Activated CD4-positive, CD25-positive, alpha-beta regulatory T cell treated with anti-CD3 and anti-CD28 coated beads, Interleukin-2, amount 50 U/mL, for 24 hours (primary cell): Measurements from ENCODE around the gene EXOG.
A peak's percentile ranks its signal among the peaks of the same experiment; 100 is the strongest.
"Not testable (repeated sequence)": the region's sequence is repeated elsewhere in the genome, so short reads cannot be mapped to it uniquely, and the experiment has no call there.

Experiments used
- ATAC-seq, 2 donors: fragments of 150-1000 bp; cut with Tn5 transposase; one replicate each; pipeline ENCODE4 v1.10.0; 2021; ENCODE audit warnings: mild to moderate bottlenecking in 1 of 2, moderate library complexity in 1 of 2

The EXOG gene

GRCh38 chr3:38565339-38566214 is 69.4 kb downstream of the EXOG start:
- peak in 1 of 2 donors; percentile 15 for ATAC-seq

DNA sequence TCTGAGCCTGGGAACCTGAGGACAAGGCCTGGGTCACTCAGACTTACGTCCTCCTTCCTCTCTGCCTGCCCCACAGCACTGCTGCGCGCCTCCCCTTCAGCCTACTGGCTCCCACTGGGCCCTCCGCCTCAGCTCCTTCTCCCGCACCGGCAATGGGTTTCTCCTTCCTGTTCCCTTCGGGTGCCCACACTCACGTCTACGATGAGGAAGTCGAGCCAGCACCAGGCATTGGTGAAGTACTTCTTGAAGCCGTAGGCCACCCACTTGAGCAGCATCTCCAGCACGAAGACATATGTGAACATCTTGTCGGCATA is 70.0 kb downstream of the EXOG start:
- ATAC-seq, result no peak

DNA sequence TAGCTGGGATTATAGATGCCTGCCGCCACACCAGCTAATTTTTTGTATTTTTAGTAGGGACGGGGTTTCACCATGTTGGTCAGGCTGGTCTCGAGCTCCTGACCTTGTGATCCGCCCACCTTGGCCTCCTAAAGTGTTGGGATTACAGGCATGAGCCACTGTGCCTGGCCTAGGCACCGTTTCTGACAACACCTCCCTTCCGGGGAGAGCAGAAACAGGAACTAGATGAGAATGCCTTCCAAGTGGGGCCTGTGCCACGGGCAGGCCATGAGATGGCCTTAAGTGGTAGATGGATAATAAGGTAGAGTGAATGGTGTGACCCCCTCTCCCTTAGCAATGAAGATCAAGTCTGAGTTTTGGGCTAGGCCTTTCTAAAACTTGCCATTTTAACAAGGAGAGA is 70.7 kb downstream of the EXOG start:
- ATAC-seq, result not testable (repeated sequence)

- no peak for ATAC-seq
Observed at GRCh38 chr3:38567498-38567897, 71.4 kb downstream of the EXOG start.

GRCh38 chr3:38573111-38573510 is 77.0 kb downstream of the EXOG start:
- no peak for ATAC-seq

GRCh38 chr3:38573556-38573955 is 77.4 kb downstream of the EXOG start:
- ATAC-seq, result no peak

GRCh38 chr3:38574411-38575278 is 78.5 kb downstream of the EXOG start:
- no peak for ATAC-seq

GRCh38 chr3:38575279-38575843 is 79.2 kb downstream of the EXOG start:
- ATAC-seq, result no peak
